ENCODE measurements around the gene KLHL40. TPM values are rescaled to one million over a fixed set of nuclear protein-coding genes. Genes with fewer than 3 reads are reported as not detected.

The KLHL40 gene
- total RNA-seq, 2 experiments from 2014 or later: not detected

GRCh38 chr3:42659451-42660130, 25.7 kb upstream of the KLHL40 start:
- H3K36me3 Mint-ChIP-seq (ENCODE audit: low read depth): no peaks in the 10 kb centered on the region

GRCh38 chr3:42660131-42660715, 25.1 kb upstream of the KLHL40 start:
- Mint-ChIP-seq H3K9me3 (no peaks in the 10 kb centered on the region), H3K4me1 (ENCODE audit: low read depth) (no peaks in the 10 kb centered on the region), H3K36me3 (ENCODE audit: low read depth) (no peaks in the 10 kb centered on the region), H3K27ac (no peak overlapping the region), H3K4me3 (no peak overlapping the region), H3K27me3 (ENCODE audit: low read depth) (no peaks in the 10 kb centered on the region)
- intact Hi-C loops (cut with micrococcal nuclease): no loop called here
- CTCF ChIA-PET: interaction anchor here (0.6 to 0.9 kb wide), 2 partner anchors 24 to 101 kb away, joined by 3 read pairs; no protein-coding TSS in a partner anchor
- DNase-seq: no peak

More at GRCh38 chr3:42659451-42660130, 25.7 kb upstream of the KLHL40 start:
- Mint-ChIP-seq H3K27me3 (ENCODE audit: low read depth) (no peaks in the 10 kb centered on the region), H3K4me1 (ENCODE audit: low read depth) (no peaks in the 10 kb centered on the region), H3K27ac (no peak overlapping the region), H3K9me3 (no peaks in the 10 kb centered on the region), H3K4me3 (no peak overlapping the region)
- no peak for DNase-seq
- CTCF ChIA-PET: interaction anchor here (0.6 to 0.9 kb wide), 2 partner anchors 23 to 102 kb away, joined by 3 read pairs; no protein-coding TSS in a partner anchor
- intact Hi-C loops (cut with micrococcal nuclease): no loop called here

- Mint-ChIP-seq H3K27me3 (ENCODE audit: low read depth) (no peaks in the 10 kb centered on the region), H3K9me3 (no peaks in the 10 kb centered on the region), H3K4me1 (ENCODE audit: low read depth) (no peaks in the 10 kb centered on the region), H3K27ac (no peak overlapping the region), H3K4me3 (no peak overlapping the region), H3K36me3 (ENCODE audit: low read depth) (no peaks in the 10 kb centered on the region)
- DNase-seq: no peak
- intact Hi-C loops (cut with micrococcal nuclease): loop anchor here (1.0 kb wide), 1 partner anchor 83 kb away; no protein-coding TSS in a partner anchor
- CTCF ChIA-PET: interaction anchor here (1.5 kb wide), 1 partner anchor 10 kb away, joined by 3 read pairs; no protein-coding TSS in a partner anchor
Measured at GRCh38 chr3:42660898-42661297, 24.4 kb upstream of the KLHL40 start.

GRCh38 chr3:42661593-42662022, 23.7 kb upstream of the KLHL40 start:
- intact Hi-C loops (cut with micrococcal nuclease): loop anchor here (1.0 kb wide), 1 partner anchor 83 kb away; no protein-coding TSS in a partner anchor
- DNase-seq: no peak
- Mint-ChIP-seq H3K4me1 (ENCODE audit: low read depth) (no peaks in the 10 kb centered on the region), H3K36me3 (ENCODE audit: low read depth) (no peaks in the 10 kb centered on the region), H3K9me3 (no peaks in the 10 kb centered on the region), H3K27me3 (ENCODE audit: low read depth) (no peaks in the 10 kb centered on the region), H3K4me3 (no peak overlapping the region), H3K27ac (no peak overlapping the region)
- CTCF ChIA-PET: interaction anchor here (1.5 kb wide), 1 partner anchor 10 kb away, joined by 3 read pairs; no protein-coding TSS in a partner anchor

GRCh38 chr3:42662037-42662812, 23.1 kb upstream of the KLHL40 start:
- Mint-ChIP-seq H3K4me3 (no peak overlapping the region), H3K9me3 (no peaks in the 10 kb centered on the region), H3K27me3 (ENCODE audit: low read depth) (no peaks in the 10 kb centered on the region), H3K4me1 (ENCODE audit: low read depth) (no peaks in the 10 kb centered on the region), H3K36me3 (ENCODE audit: low read depth) (no peaks in the 10 kb centered on the region), H3K27ac (no peak overlapping the region)
- no peak for DNase-seq
- intact Hi-C loops (cut with micrococcal nuclease): no loop called here
- CTCF ChIA-PET: interaction anchor here (1.5 kb wide), 1 partner anchor 11 kb away, joined by 3 read pairs; no protein-coding TSS in a partner anchor

DNA sequence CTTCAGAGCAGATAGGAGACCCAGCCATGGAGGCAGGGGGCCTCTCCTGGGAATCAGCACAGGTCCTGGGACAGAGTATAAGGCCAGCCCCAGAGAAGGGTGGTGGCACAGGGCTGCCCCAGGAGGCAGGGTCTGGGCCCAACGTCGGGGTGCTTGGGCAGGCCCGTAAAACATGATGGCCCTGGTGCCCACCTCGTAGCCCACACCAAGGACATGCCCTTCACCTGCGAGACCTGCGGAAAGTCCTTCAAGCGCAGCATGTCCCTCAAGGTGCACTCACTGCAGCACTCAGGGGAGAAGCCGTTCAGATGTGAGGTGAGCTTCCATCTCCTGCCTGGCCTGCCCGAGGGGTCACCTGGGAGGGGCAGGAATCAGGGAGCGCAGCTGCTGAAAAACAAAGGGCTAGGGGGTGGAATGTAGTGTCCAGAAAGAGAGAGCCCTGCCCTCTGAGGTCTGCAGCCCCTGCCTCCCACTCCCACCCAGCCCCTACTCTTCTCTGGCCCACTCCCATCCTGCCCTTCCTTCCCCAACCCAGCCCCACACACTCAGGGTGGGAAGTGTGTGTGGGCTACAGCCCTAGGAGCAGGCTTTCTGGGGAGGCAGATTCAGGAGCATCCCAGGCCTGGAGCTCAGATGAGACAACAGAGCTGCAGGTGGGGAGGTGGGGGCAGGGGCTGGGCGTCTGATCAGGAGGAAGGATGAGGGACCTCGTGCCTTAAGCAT, 22.4 kb upstream of the KLHL40 start:
- intact Hi-C loops (cut with micrococcal nuclease): no loop called here
- no peak overlapping the region for H3K27ac Mint-ChIP-seq
- no peaks in the 10 kb centered on the region for H3K36me3 Mint-ChIP-seq (ENCODE audit: low read depth)
- CTCF ChIA-PET: no interaction called here
- no peak overlapping the region for H3K4me3 Mint-ChIP-seq
- no peaks in the 10 kb centered on the region for H3K9me3 Mint-ChIP-seq
- no peaks in the 10 kb centered on the region for H3K4me1 Mint-ChIP-seq (ENCODE audit: low read depth)
- no peaks in the 10 kb centered on the region for H3K27me3 Mint-ChIP-seq (ENCODE audit: low read depth)
- no peak for DNase-seq

DNA sequence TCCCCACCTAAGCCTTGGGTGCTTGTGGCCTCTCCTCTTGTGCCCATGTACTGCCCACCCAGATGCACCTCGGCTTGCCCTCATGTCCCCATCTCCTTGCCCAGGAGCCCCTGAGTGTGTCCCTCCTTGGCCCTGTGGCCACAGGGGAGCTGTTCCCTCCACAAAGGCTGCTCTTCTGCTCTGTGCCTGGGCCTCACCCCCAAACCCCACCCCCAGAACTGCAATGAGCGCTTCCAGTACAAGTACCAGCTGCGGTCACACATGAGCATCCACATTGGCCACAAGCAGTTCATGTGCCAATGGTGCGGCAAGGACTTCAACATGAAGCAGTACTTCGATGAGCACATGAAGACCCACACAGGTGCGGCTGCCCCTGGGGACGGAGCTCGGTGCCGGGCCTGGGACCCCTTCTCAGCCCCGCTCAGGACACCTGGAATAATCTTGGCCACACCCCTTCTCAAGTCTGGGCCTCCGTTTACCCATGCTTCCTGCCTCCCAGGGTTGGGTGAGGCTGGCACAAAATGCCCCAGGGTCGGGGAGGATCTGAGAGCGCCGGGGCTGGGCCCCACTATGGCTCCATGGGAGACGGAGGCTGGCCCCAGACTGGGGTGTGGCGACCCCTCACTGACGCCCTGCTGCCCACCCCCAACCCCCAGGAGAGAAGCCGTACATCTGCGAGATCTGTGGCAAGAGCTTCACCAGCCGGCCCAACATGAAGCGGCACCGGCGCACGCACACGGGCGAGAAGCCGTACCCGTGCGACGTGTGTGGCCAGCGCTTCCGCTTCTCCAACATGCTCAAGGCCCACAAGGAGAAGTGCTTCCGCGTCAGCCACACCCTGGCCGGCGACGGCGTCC, 21.5 kb upstream of the KLHL40 start:
- Mint-ChIP-seq H3K4me3 (no peak overlapping the region), H3K9me3 (no peaks in the 10 kb centered on the region), H3K36me3 (ENCODE audit: low read depth) (no peaks in the 10 kb centered on the region), H3K4me1 (ENCODE audit: low read depth) (no peaks in the 10 kb centered on the region), H3K27me3 (ENCODE audit: low read depth) (no peaks in the 10 kb centered on the region), H3K27ac (no peak overlapping the region)
- no peak for DNase-seq
- CTCF ChIA-PET: interaction anchor here (0.6 kb wide), 1 partner anchor 27 kb away, joined by 3 read pairs; no protein-coding TSS in a partner anchor
- intact Hi-C loops (cut with micrococcal nuclease): no loop called here

GRCh38 chr3:42664438-42664803, 20.9 kb upstream of the KLHL40 start:
- Mint-ChIP-seq H3K27me3 (ENCODE audit: low read depth) (no peaks in the 10 kb centered on the region), H3K36me3 (ENCODE audit: low read depth) (no peaks in the 10 kb centered on the region), H3K4me1 (ENCODE audit: low read depth) (no peaks in the 10 kb centered on the region), H3K4me3 (no peak overlapping the region), H3K27ac (no peak overlapping the region), H3K9me3 (no peaks in the 10 kb centered on the region)
- DNase-seq: no peak
- CTCF ChIA-PET: interaction anchor here (0.6 kb wide), 1 partner anchor 26 kb away, joined by 3 read pairs; no protein-coding TSS in a partner anchor
- intact Hi-C loops (cut with micrococcal nuclease): no loop called here

DNA sequence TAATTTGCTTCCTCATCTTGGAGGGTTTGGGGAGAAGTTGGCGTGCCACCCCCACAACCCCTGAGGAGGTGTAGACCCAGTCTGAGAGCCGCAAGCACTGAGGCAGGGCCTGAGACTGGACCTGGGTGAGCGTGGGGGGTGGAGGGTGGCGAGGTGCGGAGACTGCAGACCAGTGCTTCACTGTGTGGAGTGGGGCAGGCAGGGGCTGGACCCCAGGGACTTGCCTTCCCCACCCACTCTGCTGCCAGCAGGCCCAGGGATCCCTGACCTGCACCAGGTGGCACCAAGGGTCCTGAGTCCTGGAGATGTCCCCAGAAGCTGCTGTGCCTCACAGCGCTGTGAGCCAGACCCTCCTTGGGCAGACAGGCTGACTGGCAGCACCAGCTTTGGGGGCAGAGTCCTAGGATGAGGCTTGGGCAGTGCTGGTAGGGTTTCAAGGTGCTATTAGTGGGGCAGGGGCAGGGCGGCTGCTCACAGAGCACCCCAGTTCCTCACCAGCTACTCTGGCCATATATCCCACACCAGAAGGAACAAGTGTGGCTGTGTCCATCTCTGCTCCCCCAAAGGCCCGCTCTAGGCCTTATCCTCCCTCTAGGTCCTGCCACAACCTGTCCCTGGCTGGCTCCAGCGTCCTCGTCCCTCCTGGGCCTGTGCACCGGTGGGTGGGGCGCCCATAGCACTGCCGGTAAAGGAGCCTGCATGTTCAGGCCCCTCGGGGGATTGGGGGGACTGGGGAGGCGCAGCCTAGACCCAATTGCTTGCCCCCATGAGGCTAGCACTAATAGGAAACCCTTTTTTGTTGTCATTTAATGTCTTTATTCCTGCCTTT, 20.1 kb upstream of the KLHL40 start:
- Mint-ChIP-seq H3K27ac (no peak overlapping the region), H3K4me1 (ENCODE audit: low read depth) (no peaks in the 10 kb centered on the region), H3K9me3 (no peaks in the 10 kb centered on the region), H3K36me3 (ENCODE audit: low read depth) (no peaks in the 10 kb centered on the region), H3K4me3 (no peak overlapping the region), H3K27me3 (ENCODE audit: low read depth) (no peaks in the 10 kb centered on the region)
- CTCF ChIA-PET: no interaction called here
- intact Hi-C loops (cut with micrococcal nuclease): no loop called here
- DNase-seq: no peak

GRCh38 chr3:42666022-42666421, 19.3 kb upstream of the KLHL40 start:
- CTCF ChIA-PET: no interaction called here
- intact Hi-C loops (cut with micrococcal nuclease): no loop called here
- no peak overlapping the region for H3K27ac Mint-ChIP-seq
- no peak for DNase-seq
- no peak overlapping the region for H3K4me3 Mint-ChIP-seq
- H3K9me3 Mint-ChIP-seq: no peaks in the 10 kb centered on the region
- no peaks in the 10 kb centered on the region for H3K36me3 Mint-ChIP-seq (ENCODE audit: low read depth)
- no peaks in the 10 kb centered on the region for H3K27me3 Mint-ChIP-seq (ENCODE audit: low read depth)
- no peaks in the 10 kb centered on the region for H3K4me1 Mint-ChIP-seq (ENCODE audit: low read depth)

- Mint-ChIP-seq H3K9me3 (no peaks in the 10 kb centered on the region), H3K4me3 (no peak overlapping the region), H3K27ac (no peak overlapping the region), H3K27me3 (ENCODE audit: low read depth) (no peaks in the 10 kb centered on the region), H3K36me3 (ENCODE audit: low read depth) (no peaks in the 10 kb centered on the region), H3K4me1 (ENCODE audit: low read depth) (no peaks in the 10 kb centered on the region)
- intact Hi-C loops (cut with micrococcal nuclease): no loop called here
- CTCF ChIA-PET: no interaction called here
- no peak for DNase-seq
Measured at GRCh38 chr3:42666577-42666998, 18.7 kb upstream of the KLHL40 start.
